Stimulated activated CD8-positive, alpha-beta memory T cell treated with anti-CD3 and anti-CD28 coated beads, Interleukin-4, amount 100 ng/mL, for 48 hours (primary cell): ENCODE results near the gene TP53I11.

ENCODE experiments used
- DNase-seq: peaks from one replicate; pipeline ENCODE4 v3.0.0-alpha.2; 2020

TP53I11 gene

GRCh38 chr11:44978274-44978960 lies 27.7 kb upstream of the TP53I11 start:
- no peak for DNase-seq

GRCh38 chr11:44977493-44977984 lies 26.9 kb upstream of the TP53I11 start:
- DNase-seq, result no peak

GRCh38 chr11:44976576-44976975 lies 25.9 kb upstream of the TP53I11 start:
- DNase-seq, result no peak

- no peak for DNase-seq
Observed at GRCh38 chr11:44974402-44975000, 23.8 kb upstream of the TP53I11 start.

DNA sequence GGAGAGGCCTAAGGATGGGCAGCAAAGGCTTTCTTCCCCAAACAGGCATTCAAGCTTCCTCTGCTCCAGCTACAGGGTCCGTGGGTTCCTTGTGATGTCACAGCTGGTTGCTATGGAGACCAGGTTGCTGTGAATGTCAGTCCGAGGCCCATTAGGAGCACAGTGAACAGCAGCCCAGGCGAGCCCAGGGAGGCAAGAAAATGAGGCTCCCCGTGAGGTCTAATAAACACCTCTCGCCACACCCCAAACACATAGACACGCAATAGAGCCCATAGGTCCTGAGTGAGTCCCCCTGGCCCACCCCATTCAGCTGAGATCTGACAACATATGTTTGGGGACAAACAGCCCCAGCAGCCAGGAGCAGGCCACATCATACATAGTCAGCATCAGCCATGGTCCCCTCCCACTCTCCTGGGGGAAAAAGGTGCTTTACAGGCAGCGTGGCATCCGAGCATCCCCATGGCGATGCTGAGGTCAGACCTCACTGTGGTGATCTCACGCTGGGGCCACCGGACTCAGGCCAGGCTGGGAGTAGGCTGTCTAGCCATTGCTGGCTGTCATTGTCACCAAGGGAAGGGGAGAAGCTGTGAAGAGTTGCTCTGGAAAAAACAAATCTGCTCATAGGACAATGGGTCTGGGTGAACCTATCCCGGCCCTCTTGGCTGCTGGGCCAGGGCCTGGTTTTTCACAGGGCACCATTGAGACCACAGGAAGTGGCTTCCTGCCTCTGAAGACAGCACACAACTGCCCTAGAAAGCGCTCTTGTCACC lies 23.1 kb upstream of the TP53I11 start:
- DNase-seq, result no peak

DNA sequence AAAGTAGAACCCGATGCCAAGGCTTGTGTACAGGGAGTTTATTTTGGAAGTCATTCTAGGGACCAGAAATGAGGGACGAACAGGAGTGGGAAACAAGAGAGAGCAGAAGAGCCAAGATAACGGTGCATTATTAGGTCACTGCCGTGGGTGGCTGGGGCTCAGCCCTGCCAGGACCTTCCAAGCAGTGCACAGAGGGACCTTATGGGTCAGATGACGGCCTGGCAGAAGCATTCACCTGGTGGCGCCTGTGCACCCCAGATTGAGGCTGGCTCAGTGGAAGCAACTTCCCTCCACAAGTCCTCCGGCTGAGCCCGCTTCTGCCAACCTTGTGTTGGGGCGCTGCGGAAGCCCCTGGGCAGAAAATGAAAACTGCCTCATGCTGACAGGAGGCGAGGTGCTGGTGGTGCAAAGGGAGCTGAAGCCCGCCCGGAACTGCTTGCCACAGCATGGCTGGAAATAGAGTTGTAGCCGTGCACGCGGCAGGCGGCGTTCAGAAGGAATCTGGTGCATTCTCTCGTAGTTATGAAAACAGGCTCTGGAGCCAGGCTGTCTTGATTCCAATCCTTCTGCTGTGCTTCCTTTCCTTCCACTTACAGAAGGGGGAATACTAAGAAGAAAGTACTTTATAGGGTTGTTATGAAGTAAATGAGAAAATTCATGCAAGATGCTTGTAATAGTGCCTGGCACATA lies 22.2 kb upstream of the TP53I11 start:
- DNase-seq, result no peak

DNA sequence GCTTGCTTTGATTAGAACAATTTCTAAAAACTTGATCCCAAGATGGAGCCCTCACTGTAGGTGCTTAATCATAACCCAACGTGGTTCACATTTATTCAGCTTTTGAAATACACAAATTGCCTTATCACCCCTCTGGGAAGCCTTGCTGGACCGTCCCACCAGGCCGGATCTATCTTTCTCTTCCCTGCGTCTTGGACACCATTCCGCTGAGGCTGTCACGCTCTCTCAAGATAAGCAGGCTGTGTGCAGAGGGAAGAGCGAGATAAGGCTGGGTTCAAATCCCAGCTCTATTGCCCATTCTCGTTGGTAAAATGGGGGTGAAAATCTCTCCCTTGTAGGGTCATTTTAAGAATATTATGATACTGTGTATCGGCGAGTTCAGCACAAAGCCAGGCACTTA lies 20.5 kb upstream of the TP53I11 start:
- DNase-seq, result no peak

DNA sequence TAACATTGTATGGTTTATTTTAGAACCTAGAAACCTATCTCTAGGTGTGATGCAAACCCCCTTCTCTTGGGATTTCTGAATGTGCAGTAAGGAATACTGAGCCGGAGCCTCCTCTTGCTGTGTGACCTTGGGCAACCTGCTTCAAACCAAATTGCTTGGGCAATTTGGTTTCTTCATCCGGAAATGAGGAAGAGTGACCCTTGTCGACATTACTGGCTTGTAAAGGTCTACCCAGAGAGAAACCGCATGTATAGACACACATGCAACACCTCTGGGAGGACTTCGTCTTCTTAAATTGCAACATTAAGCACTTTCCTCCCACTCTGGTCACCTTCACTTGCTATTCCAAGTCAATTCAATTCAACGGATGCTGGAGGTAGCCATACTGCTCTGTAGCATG lies 19.6 kb upstream of the TP53I11 start:
- DNase-seq, result no peak

DNA sequence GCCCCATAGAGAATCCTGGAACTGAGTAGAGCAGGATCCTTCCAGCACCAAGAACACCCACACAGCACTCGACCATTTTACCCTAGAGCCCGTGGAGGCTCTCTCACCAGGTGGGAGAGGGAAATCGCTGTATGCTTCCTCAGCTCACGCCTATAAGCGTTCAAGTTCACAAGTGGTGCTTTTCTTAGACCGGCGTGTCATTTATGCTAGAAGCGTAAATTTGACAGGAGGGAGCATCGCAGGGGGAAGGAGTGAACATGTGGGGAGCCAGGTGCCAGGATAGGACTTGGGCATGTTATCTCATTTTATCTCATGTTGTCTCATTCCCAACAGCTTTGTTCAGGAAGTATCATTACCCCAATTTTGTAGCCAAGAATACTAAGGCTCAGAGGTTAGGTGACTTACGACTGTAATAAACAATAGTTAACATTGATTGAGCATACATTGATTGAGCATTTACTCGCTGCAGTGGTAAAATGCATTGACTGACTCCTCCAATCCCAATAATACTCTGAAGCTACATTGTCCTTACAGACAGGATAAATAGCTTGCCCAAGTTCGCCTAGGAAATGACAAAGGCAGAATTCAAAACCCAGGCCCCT lies 19.1 kb upstream of the TP53I11 start:
- no peak for DNase-seq

GRCh38 chr11:44968510-44968909 lies 17.8 kb upstream of the TP53I11 start:
- no peak for DNase-seq

DNA sequence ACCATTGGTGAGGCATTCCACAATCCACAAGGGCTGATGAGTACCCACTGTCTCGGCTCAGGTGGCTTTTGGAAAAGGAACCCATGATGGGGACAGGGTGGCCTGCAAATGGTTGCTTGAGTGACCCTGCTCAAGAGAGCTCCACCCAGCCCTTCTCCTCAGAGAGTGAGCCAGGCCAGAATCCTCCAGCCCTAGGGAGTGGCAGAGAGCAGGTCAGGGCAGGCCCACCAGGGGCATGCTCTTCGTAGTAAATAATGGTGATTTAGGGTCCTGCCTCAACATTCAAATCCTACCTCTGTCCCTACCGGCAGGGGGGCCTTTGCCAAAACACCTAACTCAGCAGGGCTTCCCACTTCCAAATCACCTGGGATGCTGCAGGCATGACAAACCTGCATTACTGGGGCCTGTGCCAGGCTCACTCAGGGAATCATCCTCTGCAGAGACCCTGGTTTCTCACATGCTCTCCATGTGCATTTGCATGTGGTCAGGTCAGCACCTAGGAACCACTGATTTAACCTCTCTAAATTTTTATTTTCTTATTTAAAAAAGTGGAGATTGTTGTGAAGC lies 17.3 kb upstream of the TP53I11 start:
- DNase-seq, result no peak

DNA sequence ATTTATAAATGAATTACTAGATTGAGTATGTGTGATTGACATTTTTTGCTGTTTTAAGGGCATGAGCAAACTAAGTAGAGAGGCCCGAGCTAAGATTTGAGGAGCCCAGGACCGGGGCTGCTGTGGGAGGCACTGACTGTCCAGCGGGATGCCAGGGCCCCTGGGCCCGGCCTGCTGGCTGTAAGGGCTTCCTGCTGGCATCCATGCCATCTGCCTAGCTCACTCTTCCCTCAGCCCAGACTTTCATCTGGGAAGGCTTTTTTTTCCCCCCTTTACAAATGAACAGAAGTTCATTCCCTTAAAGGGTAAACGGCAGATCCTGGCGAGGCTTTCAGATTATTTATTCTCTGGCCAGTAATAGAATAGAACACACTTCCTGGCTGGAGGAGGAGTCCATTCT lies 16.0 kb upstream of the TP53I11 start:
- DNase-seq, result no peak

DNA sequence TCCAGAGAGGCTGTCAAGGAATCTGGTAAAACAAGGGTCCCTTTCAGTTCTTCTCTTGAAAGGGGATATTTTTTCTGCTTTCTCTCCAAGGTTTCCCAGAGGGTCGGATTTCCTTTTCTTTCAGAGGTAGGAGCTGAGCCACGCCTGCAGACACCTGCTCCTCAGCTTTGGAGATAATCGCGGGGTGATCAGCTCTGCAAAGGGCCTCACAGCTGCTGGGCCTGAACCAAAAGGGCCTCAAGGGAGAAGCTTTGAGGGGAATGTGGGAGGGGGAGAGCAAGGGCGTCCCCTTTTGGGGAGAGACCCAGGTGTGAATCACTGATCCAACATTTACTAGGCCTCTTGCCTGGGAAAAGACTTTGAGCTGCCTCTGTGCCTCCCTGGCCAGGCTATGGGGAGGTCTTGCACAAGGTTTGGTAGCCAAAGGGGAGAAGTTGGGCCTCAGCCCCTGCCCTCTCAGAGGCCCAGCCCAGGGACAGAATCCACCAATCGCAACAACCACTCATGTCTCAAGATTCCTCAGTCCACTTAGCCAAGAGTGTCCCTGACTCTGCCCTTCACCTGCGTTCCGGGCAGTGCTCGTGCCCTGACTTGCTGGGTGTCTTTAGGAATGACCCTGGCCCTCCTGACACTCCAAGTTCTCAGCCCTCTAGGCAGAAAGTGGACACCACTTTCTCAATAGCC lies 14.0 kb upstream of the TP53I11 start:
- DNase-seq, result no peak

- DNase-seq, result no peak
Observed at GRCh38 chr11:44963948-44964347, 13.3 kb upstream of the TP53I11 start.

- DNase-seq, result no peak
Observed at GRCh38 chr11:44963136-44963535, 12.5 kb upstream of the TP53I11 start.

DNA sequence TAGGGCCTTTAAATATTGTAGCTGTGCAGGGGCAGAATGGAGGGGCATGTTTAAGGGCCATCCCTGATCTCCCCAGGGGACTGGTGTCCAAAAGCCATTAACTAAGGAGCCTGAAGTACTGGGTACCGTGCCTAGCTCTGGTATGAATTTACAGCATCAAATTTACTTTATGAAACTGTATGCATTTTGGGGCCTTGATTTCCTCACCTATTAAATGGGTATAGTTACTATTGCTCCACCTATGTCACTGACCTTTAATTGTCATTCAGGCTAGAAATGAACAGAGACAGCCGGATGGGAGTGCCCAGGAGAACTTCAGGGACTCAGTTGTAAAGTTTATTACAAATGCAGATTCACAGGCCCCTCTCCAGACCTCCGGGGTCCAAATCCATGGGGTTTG lies 11.8 kb upstream of the TP53I11 start:
- no peak for DNase-seq

DNA sequence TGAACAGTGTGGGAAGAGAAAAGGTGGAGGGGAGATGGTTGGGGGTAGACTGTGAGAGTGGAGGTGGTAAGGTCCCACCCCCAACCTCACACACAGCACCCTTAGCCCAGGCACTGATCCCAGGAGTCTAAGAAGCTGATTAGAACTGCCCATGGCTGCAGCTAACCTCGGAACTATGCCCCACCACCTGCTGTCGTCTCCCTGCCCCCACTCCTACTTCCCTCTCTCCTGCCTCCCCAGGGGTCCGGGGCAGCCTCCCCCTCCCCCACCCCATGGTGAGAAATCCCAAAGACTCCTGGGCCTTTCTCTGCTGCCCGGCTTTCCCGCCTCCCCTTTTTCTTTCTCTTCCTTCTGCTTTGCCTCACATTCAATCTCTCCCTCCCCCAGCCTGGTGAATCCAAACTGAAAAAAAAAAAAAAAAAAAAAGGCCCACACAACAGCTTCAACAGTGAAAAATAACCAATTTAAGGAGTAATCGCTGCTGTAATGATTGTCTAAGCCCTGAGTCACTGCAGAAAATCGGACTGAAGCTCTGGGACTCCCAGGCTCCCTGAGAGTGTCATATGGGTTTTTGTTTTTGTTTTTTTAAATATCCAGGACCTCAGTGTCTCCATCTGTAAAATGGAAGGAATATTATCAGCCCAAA lies 9.6 kb upstream of the TP53I11 start:
- no peak for DNase-seq

DNA sequence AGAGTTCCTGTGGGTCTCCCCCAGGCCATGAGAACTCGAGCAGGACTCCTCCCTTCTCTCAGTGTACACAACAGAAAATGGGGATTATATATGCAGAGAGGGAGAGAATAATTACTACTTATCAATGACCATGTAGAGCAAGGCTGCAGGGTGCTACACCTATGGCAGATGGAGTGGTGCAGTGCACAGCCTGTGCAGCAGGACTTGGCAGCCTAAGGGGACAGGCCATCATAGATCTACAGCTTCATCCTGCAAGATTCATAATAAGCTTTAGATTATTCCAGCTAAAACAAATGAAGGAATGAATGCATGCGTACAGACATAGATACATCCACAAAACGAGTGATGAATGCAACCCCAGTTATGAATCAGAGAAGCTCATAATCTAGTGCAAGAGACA lies 8.4 kb upstream of the TP53I11 start:
- no peak for DNase-seq

DNA sequence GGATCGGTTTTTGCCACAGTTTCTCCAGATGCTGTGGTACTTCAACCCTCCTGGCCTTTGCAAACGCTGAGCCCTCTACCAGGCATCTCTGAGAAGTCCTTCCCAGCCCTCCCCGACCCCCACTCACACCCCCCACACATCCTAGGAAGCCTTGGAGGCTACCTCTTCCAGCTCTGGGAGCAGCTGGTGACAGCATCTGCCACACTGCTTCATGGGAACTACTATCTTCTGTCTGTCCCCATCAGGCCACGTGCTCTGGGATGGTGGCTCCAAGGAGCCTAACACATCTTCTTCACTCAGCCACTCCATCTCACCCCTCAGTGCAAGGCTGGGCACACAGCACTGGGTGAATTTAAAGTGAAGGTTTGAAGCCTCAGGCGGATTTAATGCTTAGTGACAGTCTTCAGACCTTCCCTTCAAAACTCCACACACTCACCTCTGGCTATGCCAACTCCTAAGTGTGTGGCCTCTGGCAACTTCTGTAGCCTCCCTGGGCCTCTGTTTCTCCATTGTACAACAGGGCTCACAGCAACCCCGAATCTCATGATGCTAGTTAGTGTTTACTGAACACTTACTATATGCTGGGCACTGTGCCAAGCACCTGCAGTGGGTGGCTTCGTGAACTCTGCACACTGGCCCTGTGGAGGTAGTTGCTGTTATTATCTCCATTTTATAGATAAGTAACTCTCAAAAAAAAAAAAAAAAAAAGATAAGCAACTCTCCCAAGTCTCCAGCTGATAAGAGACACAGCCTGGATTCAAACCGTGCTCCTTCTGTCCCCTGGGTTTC lies 7.3 kb upstream of the TP53I11 start:
- DNase-seq, result no peak

- no peak for DNase-seq
Observed at GRCh38 chr11:44957040-44957515, 6.4 kb upstream of the TP53I11 start.
